ENCODE results near the gene UBXN6. TPM values are rescaled to one million over a fixed set of nuclear protein-coding genes. Genes with fewer than 3 reads are reported as not detected.

The UBXN6 gene
- 76.5 TPM for total RNA-seq (2021; ENCODE audit: unreplicated experiment)
- 75.7 and 76.0 TPM in 2 replicates for polyA plus RNA-seq (2012)
- Bru-seq, nascent RNA, result percentile 58 among the genes with signal in this experiment
- BruChase-seq, experiment 1, labeled RNA remaining after a 6-hour chase, result percentile 80 among the genes with signal in this experiment
- percentile 65 among the genes with signal in this experiment for BruChase-seq, experiment 2, labeled RNA remaining after a 2-hour chase
- long read RNA-seq, full-length matches to known transcripts, result 49 of 72 reads
- long read RNA-seq, partial matches to known transcripts, result 15 of 72 reads
- long read RNA-seq, other reads (novel, unspliced or antisense), result 8 of 72 reads

GRCh38 chr19:4457654-4458395 lies at the start of gene UBXN6:
TSS of gene UBXN6 (minus strand) at chr19:4457794. CDS start at chr19:4457697, 97 bp downstream.
- CTCF ChIA-PET, result interaction anchor here (1.0 to 1.5 kb wide), 3 partner anchors 14 to 191 kb away, joined by 3 read pairs; no protein-coding TSS in a partner anchor
- Histone ChIP-seq H4K20me1 (ENCODE audit: insufficient read depth) (no peaks in the 10 kb centered on the region), H3K9ac (ENCODE audit: low read length) (peak within 1 kb of the TSS; percentile 72), H3K79me2 (ENCODE audit: insufficient read depth, low read length) (peaks cover 18% of the 10 kb centered on the region), H3K9me2 (ENCODE audit: insufficient read depth) (no peaks in the 10 kb centered on the region), H3K9me3 (ENCODE audit: control insufficient read depth in 1 of 2, insufficient read depth in 1 of 2, low read depth in 1 of 2, low read length in 2 of 2) (no peaks in the 10 kb centered on the region), H3K27me3 (ENCODE audit: insufficient read depth, low read length) (no peaks in the 10 kb centered on the region), H3K4me1 (ENCODE audit: control insufficient read depth in 1 of 2, insufficient read depth in 2 of 2, low read length in 2 of 2) (peaks cover 9 to 17% of the 10 kb centered on the region in 2 experiments; a peak in 3 of 4 replicates), H3K36me3 (ENCODE audit: control insufficient read depth in 1 of 2, insufficient read depth in 2 of 2, low read length in 2 of 2) (peaks cover 2 to 4% of the 10 kb centered on the region in 2 experiments; a peak in 2 of 4 replicates), H3K4me2 (ENCODE audit: low read length) (peak within 1 kb of the TSS; percentile 90), H2AFZ (ENCODE audit: low read depth, low read length, poor library complexity, severe bottlenecking) (no peak within 1 kb of the TSS), H3K27ac (ENCODE audit: low read depth, low read length) (peak within 1 kb of the TSS; percentile 56), H3K4me3 (replicated peaks in 1 of 2; ENCODE audit: low read depth in 1 of 2, low read length in 2 of 2) (peak within 1 kb of the TSS; percentile 71 to 80)
- intact Hi-C loops (cut with micrococcal nuclease), result no loop called here
- TF ChIP-seq ZBTB33 (IDR thresholded peaks at IDR 0.05; ENCODE audit: extremely low read depth, insufficient replicate concordance, low read length), result peak; percentile 35
- TF ChIP-seq POLR2AphosphoS5 (IDR thresholded peaks at IDR 0.05; ENCODE audit: low read depth, low read length), result 0 out of 2 replicates have a peak, but pooled peaks have one; percentile 27
- TF ChIP-seq EGR1 (IDR thresholded peaks at IDR 0.05; ENCODE audit: low read depth), result no peak
- peak; percentile 56; the same call in 1 of the 2 replicates for TF ChIP-seq SP1 (IDR thresholded peaks at IDR 0.05; ENCODE audit: low read depth)
- no peak for TF ChIP-seq ZNF274 (IDR thresholded peaks at IDR 0.05; ENCODE audit: low read depth, low read length)
- peak; percentile 67 for TF ChIP-seq MAX (IDR thresholded peaks at IDR 0.05)
- peak; percentile 42 for TF ChIP-seq YY1 (IDR thresholded peaks at IDR 0.05; ENCODE audit: extremely low read depth, insufficient replicate concordance, low read depth, low read length)
- POLR2A ChIA-PET, result interaction anchor here (1.7 kb wide), 1 partner anchor 13 kb away, joined by 5 read pairs; no protein-coding TSS in a partner anchor
- BruUV-seq (replicated peaks), result no TSS peak
- ATAC-seq, result peak; percentile 93
- DNase-seq (ENCODE audit: low read depth, low spot score), result peak; percentile 92
- RAD21 ChIA-PET (ENCODE audit: low non-redundant PET in 1 of 2, low total read pairs in 2 of 2, uncharacterized antibody in 2 of 2, unreplicated experiment in 2 of 2), result no interaction called here
